Mesenchymal stem cell (in vitro differentiated cells and primary cell): ENCODE measurements around the gene MGST2.
A peak's percentile ranks its signal among the peaks of the same experiment; 100 is the strongest.

ENCODE experiments used
- DNase-seq: peaks from one replicate; pipeline ENCODE4 v3.0.0-alpha.2; 2013
- H2AFZ ChIP-seq: one replicate; pipeline ENCODE4 v1.6.1; 2013; ENCODE audit warnings: low read depth, mild to moderate bottlenecking, control low read depth, inconsistent platforms, low read length, moderate library complexity
- H2AK5ac ChIP-seq: 2 replicates; pipeline ENCODE4 v1.6.1; 2013; ENCODE audit warnings: low read length, moderate library complexity, mild to moderate bottlenecking, inconsistent platforms; ENCODE audit not compliant: severe bottlenecking
- H2BK120ac ChIP-seq: one replicate; pipeline ENCODE4 v1.6.1; 2013; ENCODE audit warnings: low read depth, mild to moderate bottlenecking, inconsistent platforms, low read length, moderate library complexity
- H2BK12ac ChIP-seq, 2 experiments: one replicate each; pipeline ENCODE4 v1.6.1; 2013; ENCODE audit warnings: inconsistent platforms in 2 of 2, low read length in 2 of 2, mild to moderate bottlenecking in 2 of 2, moderate library complexity in 2 of 2, control low read depth in 1 of 2
- H2BK15ac ChIP-seq: one replicate; pipeline ENCODE4 v1.6.1; 2013; ENCODE audit warnings: mild to moderate bottlenecking, low read depth, inconsistent platforms; ENCODE audit not compliant: poor library complexity, severe bottlenecking
- H2BK5ac ChIP-seq: 2 replicates; pipeline ENCODE4 v1.6.1; 2013; ENCODE audit warnings: low read depth, mild to moderate bottlenecking, low read length, control low read depth, inconsistent platforms; ENCODE audit not compliant: poor library complexity, severe bottlenecking
- H3K14ac ChIP-seq, 2 experiments: one replicate each; pipeline ENCODE4 v1.6.1; 2013; ENCODE audit warnings: inconsistent platforms in 2 of 2, low read length in 2 of 2, control low read depth in 1 of 2, mild to moderate bottlenecking in 1 of 2, moderate library complexity in 1 of 2
- H3K18ac ChIP-seq, 2 experiments: one replicate each; pipeline ENCODE4 v1.6.1; 2013; ENCODE audit warnings: inconsistent platforms in 2 of 2, low read length in 2 of 2, control low read depth in 1 of 2, low read depth in 1 of 2, mild to moderate bottlenecking in 1 of 2
- H3K23ac ChIP-seq, 2 experiments: one replicate each; pipeline ENCODE4 v1.6.1; 2013; ENCODE audit warnings: inconsistent platforms in 2 of 2, low read length in 2 of 2, mild to moderate bottlenecking in 2 of 2, moderate library complexity in 2 of 2, control low read depth in 1 of 2
- H3K27ac ChIP-seq: 2 replicates; pipeline ENCODE4 v1.5.1; 2013; ENCODE audit warnings: mild to moderate bottlenecking, moderate library complexity, low read length, control low read depth, inconsistent platforms; ENCODE audit not compliant: poor library complexity, severe bottlenecking
- H3K27me3 ChIP-seq, 2 experiments: 2 replicates each; pipeline versions ENCODE4 v1.6.1 to v1.7.0; 2013; ENCODE audit warnings: low read length in 2 of 2, mild to moderate bottlenecking in 2 of 2, moderate library complexity in 2 of 2, control low read depth in 1 of 2, inconsistent platforms in 1 of 2; ENCODE audit not compliant: control insufficient read depth in 1 of 2, insufficient read depth in 1 of 2
- H3K36me3 ChIP-seq, 2 experiments: 2 replicates each; pipeline versions ENCODE4 v1.6.1 to v1.7.0; 2013; ENCODE audit warnings: low read length in 2 of 2, control low read depth in 1 of 2, inconsistent platforms in 1 of 2, low read depth in 1 of 2, mild to moderate bottlenecking in 1 of 2; ENCODE audit not compliant: insufficient read depth in 2 of 2, control insufficient read depth in 1 of 2
- H3K4ac ChIP-seq, 2 experiments: one replicate each; pipeline ENCODE4 v1.6.1; 2013; ENCODE audit warnings: inconsistent platforms in 2 of 2, low read length in 2 of 2, mild to moderate bottlenecking in 2 of 2, moderate library complexity in 2 of 2, control low read depth in 1 of 2, low read depth in 1 of 2
- H3K4me1 ChIP-seq: 2 replicates; pipeline ENCODE4 v1.6.1; 2013; ENCODE audit warnings: low read depth, low read length, control low read depth; ENCODE audit not compliant: control insufficient read depth, insufficient read depth
- H3K4me2 ChIP-seq: 2 replicates; pipeline ENCODE4 v1.6.1; 2013; ENCODE audit warnings: low read length, mild to moderate bottlenecking, inconsistent platforms; ENCODE audit not compliant: poor library complexity, severe bottlenecking
- H3K4me3 ChIP-seq, 2 experiments: 2 replicates each; pipeline versions ENCODE4 v1.5.1 to v1.7.0; 2013; ENCODE audit warnings: low read length in 2 of 2, mild to moderate bottlenecking in 2 of 2, control low read depth in 1 of 2, low read depth in 1 of 2; ENCODE audit not compliant: insufficient read depth in 1 of 2
- H3K79me1 ChIP-seq: replicated peaks from 2 replicates; pipeline ENCODE4 v1.6.1; 2013; ENCODE audit warnings: mild to moderate bottlenecking, control low read depth, low read length, inconsistent platforms; ENCODE audit not compliant: poor library complexity, severe bottlenecking
- H3K9ac ChIP-seq: 2 replicates; pipeline ENCODE4 v1.7.0; 2013; ENCODE audit warnings: mild to moderate bottlenecking, low read length, moderate library complexity
- H3K9me3 ChIP-seq: 2 replicates; pipeline ENCODE4 v1.7.0; 2013; ENCODE audit warnings: mild to moderate bottlenecking, low read length; ENCODE audit not compliant: control insufficient read depth
- H4K8ac ChIP-seq: one replicate; pipeline ENCODE4 v1.6.1; 2013; ENCODE audit warnings: inconsistent platforms, mild to moderate bottlenecking, low read length, moderate library complexity
- H4K91ac ChIP-seq: one replicate; pipeline ENCODE4 v1.6.1; 2013; ENCODE audit warnings: mild to moderate bottlenecking, low read length, inconsistent platforms
- WGBS: methylation state at CpG from one replicate; pipeline ENCODE4 v1.1.7; 2013; ENCODE audit warnings: mixed read lengths; 5-methylcytosine and 5-hydroxymethylcytosine counted together

MGST2 gene

DNA sequence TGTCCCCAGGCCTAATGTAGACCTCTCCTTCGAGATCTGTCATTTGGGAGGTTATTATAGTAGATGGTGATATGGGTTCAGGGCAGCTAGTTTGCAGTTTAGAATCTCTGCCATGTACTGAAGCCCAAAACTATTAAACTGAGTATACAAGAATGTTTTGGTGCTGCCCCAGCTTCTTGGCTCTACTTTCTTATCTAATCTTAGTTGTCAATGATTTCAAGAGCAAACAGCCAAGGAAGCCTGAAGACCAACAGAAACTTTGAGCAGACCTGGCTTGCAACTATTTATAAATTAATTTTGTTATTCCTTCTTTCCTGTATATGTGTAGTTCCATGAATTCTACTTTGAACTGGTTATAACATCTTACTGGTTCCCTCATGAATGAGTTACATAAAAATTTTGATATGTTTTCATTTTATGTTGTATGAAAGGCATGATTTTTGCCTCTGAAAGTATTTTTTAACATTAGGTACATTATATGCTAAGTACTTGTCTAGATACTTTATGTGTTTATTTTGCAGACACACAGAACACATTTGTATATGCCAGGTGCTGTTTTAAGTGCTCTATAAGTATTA lies 2.0 kb upstream of the MGST2 start:
- Histone ChIP-seq H3K23ac (no peak overlapping the region), H2BK15ac (no peak overlapping the region), H2BK12ac (no peak overlapping the region), H4K8ac (no peak overlapping the region), H2AFZ (no peak overlapping the region), H3K9ac (no peak overlapping the region), H3K4me1 (peaks cover 7% of the 10 kb centered on the region), H2AK5ac (no peak overlapping the region), H3K4me3 (no peak overlapping the region), H4K91ac (no peak overlapping the region), H2BK120ac (no peak overlapping the region), H3K36me3 (no peaks in the 10 kb centered on the region), H3K27ac (no peak overlapping the region), H3K27me3 (no peaks in the 10 kb centered on the region), H3K14ac (no peak overlapping the region), H2BK5ac (no peak overlapping the region), H3K79me1 (peaks cover 4% of the 10 kb centered on the region), H3K9me3 (no peaks in the 10 kb centered on the region), H3K4me2 (no peak overlapping the region), H3K4ac (no peak overlapping the region), H3K18ac (no peak overlapping the region)
- no peak for DNase-seq
- WGBS: 100% methylated on average over 1 of the region's 1 CpG

GRCh38 chr4:139664442-139664841 lies 1.2 kb upstream of the MGST2 start:
- Histone ChIP-seq H3K18ac (no peak overlapping the region), H3K4me1 (peaks cover 10% of the 10 kb centered on the region), H3K4me2 (no peak overlapping the region), H3K23ac (no peak overlapping the region), H3K79me1 (peaks cover 10% of the 10 kb centered on the region), H3K36me3 (no peaks in the 10 kb centered on the region), H2BK15ac (peak overlapping the region; percentile 3), H3K27me3 (peaks cover 0 to 3% of the 10 kb centered on the region in 2 experiments), H2AFZ (no peak overlapping the region), H2BK120ac (no peak overlapping the region), H3K9me3 (no peaks in the 10 kb centered on the region), H3K14ac (no peak overlapping the region), H4K8ac (no peak overlapping the region), H3K4me3 (no peak overlapping the region), H2BK5ac (no peak overlapping the region), H2BK12ac (no peak overlapping the region), H3K9ac (no peak overlapping the region), H3K4ac (no peak overlapping the region), H3K27ac (no peak overlapping the region), H2AK5ac (peak overlapping the region; percentile 22), H4K91ac (no peak overlapping the region)
- DNase-seq: no peak
- WGBS: 96% methylated on average over 2 of the region's 2 CpGs

DNA sequence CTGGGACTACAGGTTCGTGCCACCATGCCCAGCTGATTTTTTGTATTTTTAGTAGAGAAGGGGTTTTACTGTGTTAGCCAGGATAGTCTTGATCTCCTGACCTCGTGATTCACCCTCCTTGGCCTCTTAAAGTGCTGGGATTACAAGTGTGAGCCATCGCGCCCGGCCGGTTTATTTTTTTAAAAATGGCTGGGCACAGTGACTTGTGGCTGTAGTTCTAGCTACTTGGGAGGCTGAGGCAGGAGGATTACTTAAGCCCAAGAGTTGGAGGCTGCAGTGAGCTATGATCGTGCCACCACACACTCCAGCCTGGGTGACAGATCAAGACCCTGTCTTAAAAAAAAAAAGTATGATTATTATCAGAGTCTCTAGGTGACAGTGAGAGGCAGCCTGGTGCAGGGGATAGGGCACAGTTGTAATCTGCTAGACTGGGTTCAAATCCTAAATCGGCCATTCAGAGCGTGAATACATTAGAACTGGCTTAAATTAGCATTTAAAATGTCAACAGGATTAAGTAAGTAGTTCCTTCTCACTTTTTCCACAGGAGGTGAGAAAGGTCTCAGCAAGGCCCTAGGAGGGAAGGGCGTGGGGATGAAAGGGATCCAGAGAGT lies 435 bp upstream of the MGST2 start:
- Histone ChIP-seq H2AK5ac (peak overlapping the region; percentile 66), H3K14ac (no peak overlapping the region), H3K4me2 (peak overlapping the region; percentile 72), H4K91ac (no peak overlapping the region), H3K9ac (peak overlapping the region; percentile 87), H3K23ac (no peak overlapping the region), H3K4ac (peak overlapping the region; percentile 47 to 73), H2AFZ (peak overlapping the region; percentile 7), H2BK5ac (no peak overlapping the region), H2BK15ac (peak overlapping the region; percentile 41), H3K36me3 (no peaks in the 10 kb centered on the region), H3K4me1 (peaks cover 10% of the 10 kb centered on the region), H3K27me3 (peaks cover 0 to 3% of the 10 kb centered on the region in 2 experiments), H3K9me3 (no peaks in the 10 kb centered on the region), H2BK12ac (peak overlapping the region in 1 of 2 experiments; percentile 9), H3K79me1 (peaks cover 16% of the 10 kb centered on the region), H2BK120ac (peak overlapping the region; percentile 29), H3K27ac (peak overlapping the region; percentile 96), H4K8ac (peak overlapping the region; percentile 94), H3K4me3 (peak overlapping the region; percentile 62 to 87), H3K18ac (peak overlapping the region; percentile 60 to 97)
- no peak for DNase-seq
- WGBS: 58% methylated on average over 8 of the region's 10 CpGs

DNA sequence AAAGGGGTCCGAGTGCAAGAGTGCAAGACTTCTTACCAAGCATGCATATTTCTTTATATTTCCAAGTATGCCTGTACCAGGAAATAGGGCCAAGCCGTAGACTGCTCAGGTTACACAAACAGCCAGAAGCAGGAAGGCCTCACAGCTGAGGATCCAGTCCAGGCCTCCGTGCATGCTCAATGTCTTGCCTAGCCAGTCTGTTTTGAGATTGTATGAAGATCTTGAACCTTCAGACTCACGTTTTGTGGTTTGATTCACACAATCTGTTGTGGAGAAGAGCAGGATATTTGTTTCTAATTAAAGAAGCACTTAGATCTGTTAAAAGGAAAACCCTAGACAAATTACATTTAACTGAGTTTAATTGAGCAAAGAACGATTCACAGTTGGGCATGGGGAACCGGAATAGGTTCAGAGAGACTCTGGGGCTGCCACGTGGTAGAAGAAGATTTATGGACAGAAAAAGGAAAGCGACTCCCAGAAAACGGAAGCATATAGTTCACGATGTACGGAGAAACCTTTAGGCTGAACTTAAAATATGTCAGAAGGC lies 1.2 kb downstream of the MGST2 start:
- 48% methylated on average over 10 of the region's 11 CpGs for WGBS
- Histone ChIP-seq H3K4me3 (peak overlapping the region in 1 of 2 experiments; percentile 87), H3K23ac (no peak overlapping the region), H3K4me2 (peak overlapping the region; percentile 67), H2BK12ac (peak overlapping the region in 1 of 2 experiments; percentile 98), H3K27ac (peak overlapping the region; percentile 96), H2BK5ac (peak overlapping the region; percentile 37), H2BK15ac (no peak overlapping the region), H4K8ac (peak overlapping the region; percentile 98), H3K9me3 (no peaks in the 10 kb centered on the region), H3K14ac (no peak overlapping the region), H3K79me1 (peaks cover 24% of the 10 kb centered on the region), H2AK5ac (peak overlapping the region; percentile 88), H2AFZ (no peak overlapping the region), H3K36me3 (no peaks in the 10 kb centered on the region), H3K27me3 (peaks cover 0 to 3% of the 10 kb centered on the region in 2 experiments), H3K4ac (peak overlapping the region; percentile 56 to 97), H3K4me1 (peaks cover 10% of the 10 kb centered on the region), H4K91ac (peak overlapping the region; percentile 95), H2BK120ac (peak overlapping the region; percentile 74), H3K18ac (peak overlapping the region; percentile 70), H3K9ac (peak overlapping the region; percentile 87)
- DNase-seq: peak; percentile 74
